ENCODE measurements around the gene ENTPD6.

GRCh38 chr20:25191051-25191450 lies 4.5 kb upstream of the ENTPD6 start:
- TF ChIP-seq SP1 (IDR thresholded peaks at IDR 0.05) = no peak
- no peak for TF ChIP-seq BHLHE40 (IDR thresholded peaks at IDR 0.05; ENCODE audit: borderline replicate concordance)
- TF ChIP-seq NFRKB (IDR thresholded peaks at IDR 0.05) = no peak
- TF ChIP-seq TARDBP (IDR thresholded peaks at IDR 0.05) = no peak
- TF ChIP-seq SUZ12 (IDR thresholded peaks at IDR 0.05) = no peak
- TF ChIP-seq PKNOX1 (IDR thresholded peaks at IDR 0.05) = no peak
- TF ChIP-seq FOXM1 (IDR thresholded peaks at IDR 0.05; ENCODE audit: borderline replicate concordance) = no peak
- TF ChIP-seq FOXA1 (IDR thresholded peaks at IDR 0.05) = no peak
- no peak for TF ChIP-seq ELF4 (IDR thresholded peaks at IDR 0.05)
- no peak for TF ChIP-seq HDGF (IDR thresholded peaks at IDR 0.05; ENCODE audit: borderline replicate concordance)
- TF ChIP-seq ARNT (IDR thresholded peaks at IDR 0.05) = no peak
- TF ChIP-seq FOXK2 (IDR thresholded peaks at IDR 0.05) = no peak
- TF ChIP-seq LEF1 (IDR thresholded peaks at IDR 0.05; ENCODE audit: borderline replicate concordance) = no peak
- TF ChIP-seq ZNF384 (IDR thresholded peaks at IDR 0.05) = no peak

Data from HEK293T (cell line).